Measurements from ENCODE around the gene CHRM4.

Gene CHRM4

DNA sequence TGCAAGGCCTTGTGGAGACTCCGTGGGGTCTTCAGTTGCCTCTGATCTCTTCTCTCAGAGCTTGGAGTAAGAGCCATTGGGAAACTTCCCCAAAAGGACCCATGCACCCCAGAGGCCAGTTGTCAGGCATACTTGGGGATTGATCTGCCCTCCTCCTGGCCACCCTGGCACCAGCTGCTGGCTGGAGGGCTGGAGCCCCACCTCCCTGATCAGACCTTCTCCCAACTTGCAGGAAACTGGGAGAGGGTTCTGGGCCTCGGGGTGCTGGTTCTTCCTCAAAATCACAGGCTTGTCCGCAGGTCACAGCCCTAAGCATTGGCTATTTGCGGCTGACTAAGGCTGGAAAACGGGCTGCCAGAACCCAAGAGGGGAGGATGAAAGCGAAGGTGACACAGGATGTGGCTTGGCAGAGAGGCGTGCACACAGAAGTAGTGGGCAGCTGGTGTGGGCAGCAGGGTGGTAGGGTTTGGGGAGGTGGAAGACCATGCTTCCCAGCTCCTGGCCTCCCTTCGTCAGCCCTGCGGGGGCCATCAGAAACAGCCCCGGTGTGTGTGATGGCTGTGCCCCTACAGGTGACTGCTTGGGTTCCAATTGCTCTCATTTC lies 45.6 kb downstream of the CHRM4 start:
- peak overlapping the region; percentile 72 for H3K4me3 ChIP-seq (ENCODE audit: low read length, poor library complexity, severe bottlenecking)
- no peaks in the 10 kb centered on the region for H3K27me3 ChIP-seq (ENCODE audit: insufficient read depth, low read length, poor library complexity, severe bottlenecking)
- H4K20me1 ChIP-seq (ENCODE audit: insufficient read depth, low read length, poor library complexity, severe bottlenecking): peaks cover 25% of the 10 kb centered on the region
- peaks cover 51% of the 10 kb centered on the region for H3K79me2 ChIP-seq (ENCODE audit: insufficient read depth, low read length)
- H3K9me3 ChIP-seq (ENCODE audit: insufficient read depth, low read depth, low read length): no peaks in the 10 kb centered on the region
- peaks cover 79% of the 10 kb centered on the region for H3K4me1 ChIP-seq (ENCODE audit: insufficient read depth, low read length, poor library complexity, severe bottlenecking)
- H3K4me2 ChIP-seq (ENCODE audit: low read depth, low read length, poor library complexity, severe bottlenecking): peak overlapping the region; percentile 88
- H2AFZ ChIP-seq (ENCODE audit: low read length): no peak overlapping the region
- H3K9me2 ChIP-seq (replicated peaks; ENCODE audit: low read depth, low read length): no peaks in the 10 kb centered on the region
- H3K36me3 ChIP-seq (ENCODE audit: insufficient read depth, low read length): no peaks in the 10 kb centered on the region
- TF ChIP-seq EZH2phosphoT487 (IDR thresholded peaks at IDR 0.05; ENCODE audit: borderline replicate concordance): no peak
- TF ChIP-seq, protein P1, sequence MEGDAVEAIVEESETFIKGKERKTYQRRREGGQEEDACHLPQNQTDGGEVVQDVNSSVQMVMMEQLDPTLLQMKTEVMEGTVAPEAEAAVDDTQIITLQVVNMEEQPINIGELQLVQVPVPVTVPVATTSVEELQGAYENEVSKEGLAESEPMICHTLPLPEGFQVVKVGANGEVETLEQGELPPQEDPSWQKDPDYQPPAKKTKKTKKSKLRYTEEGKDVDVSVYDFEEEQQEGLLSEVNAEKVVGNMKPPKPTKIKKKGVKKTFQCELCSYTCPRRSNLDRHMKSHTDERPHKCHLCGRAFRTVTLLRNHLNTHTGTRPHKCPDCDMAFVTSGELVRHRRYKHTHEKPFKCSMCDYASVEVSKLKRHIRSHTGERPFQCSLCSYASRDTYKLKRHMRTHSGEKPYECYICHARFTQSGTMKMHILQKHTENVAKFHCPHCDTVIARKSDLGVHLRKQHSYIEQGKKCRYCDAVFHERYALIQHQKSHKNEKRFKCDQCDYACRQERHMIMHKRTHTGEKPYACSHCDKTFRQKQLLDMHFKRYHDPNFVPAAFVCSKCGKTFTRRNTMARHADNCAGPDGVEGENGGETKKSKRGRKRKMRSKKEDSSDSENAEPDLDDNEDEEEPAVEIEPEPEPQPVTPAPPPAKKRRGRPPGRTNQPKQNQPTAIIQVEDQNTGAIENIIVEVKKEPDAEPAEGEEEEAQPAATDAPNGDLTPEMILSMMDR (conservative IDR thresholded peaks at IDR 0.05; ENCODE audit: low read length): no peak
- H3K9ac ChIP-seq (ENCODE audit: low read depth, low read length, poor library complexity, severe bottlenecking): peak overlapping the region; percentile 87
- H3F3A ChIP-seq (ENCODE audit: low read depth): peaks cover 19% of the 10 kb centered on the region

DNA sequence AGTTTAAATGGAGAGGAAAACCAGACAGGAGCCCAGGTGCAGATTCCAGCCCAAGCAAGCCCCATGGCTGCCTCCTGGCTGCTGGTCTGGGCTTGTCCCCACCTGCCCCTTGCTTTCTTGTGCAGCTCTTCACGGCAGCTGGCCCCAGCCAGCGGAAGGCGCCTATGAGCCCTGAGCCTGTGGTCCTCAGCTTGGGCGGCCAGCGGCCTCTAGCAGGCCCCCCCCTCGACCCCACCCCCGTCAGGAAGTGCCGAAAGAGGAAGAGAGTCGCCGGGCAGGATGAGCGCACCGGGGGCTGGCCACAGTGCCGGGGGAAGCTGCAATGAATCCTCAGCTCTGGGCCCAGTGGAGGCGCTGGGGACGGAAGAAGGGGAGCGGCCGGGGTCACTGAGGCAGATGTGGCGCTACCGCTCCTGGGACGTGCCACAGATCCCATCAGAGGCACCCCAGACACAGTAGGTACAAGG lies 46.4 kb downstream of the CHRM4 start:
- TF ChIP-seq EZH2phosphoT487 (IDR thresholded peaks at IDR 0.05; ENCODE audit: borderline replicate concordance): no peak
- TF ChIP-seq, protein P1 (conservative IDR thresholded peaks at IDR 0.05; ENCODE audit: low read length): no peak
- Histone ChIP-seq H3K9ac (ENCODE audit: low read depth, low read length, poor library complexity, severe bottlenecking) (peak overlapping the region; percentile 87), H3F3A (ENCODE audit: low read depth) (peaks cover 19% of the 10 kb centered on the region), H3K9me2 (replicated peaks; ENCODE audit: low read depth, low read length) (no peaks in the 10 kb centered on the region), H3K4me1 (ENCODE audit: insufficient read depth, low read length, poor library complexity, severe bottlenecking) (peaks cover 82% of the 10 kb centered on the region), H3K79me2 (ENCODE audit: insufficient read depth, low read length) (peaks cover 43% of the 10 kb centered on the region), H3K27me3 (ENCODE audit: insufficient read depth, low read length, poor library complexity, severe bottlenecking) (no peaks in the 10 kb centered on the region), H3K4me3 (ENCODE audit: low read length, poor library complexity, severe bottlenecking) (peak overlapping the region; percentile 72), H3K36me3 (ENCODE audit: insufficient read depth, low read length) (no peaks in the 10 kb centered on the region), H3K4me2 (ENCODE audit: low read depth, low read length, poor library complexity, severe bottlenecking) (peak overlapping the region; percentile 88), H2AFZ (ENCODE audit: low read length) (no peak overlapping the region), H3K9me3 (ENCODE audit: insufficient read depth, low read depth, low read length) (no peaks in the 10 kb centered on the region), H4K20me1 (ENCODE audit: insufficient read depth, low read length, poor library complexity, severe bottlenecking) (peaks cover 18% of the 10 kb centered on the region)

DNA sequence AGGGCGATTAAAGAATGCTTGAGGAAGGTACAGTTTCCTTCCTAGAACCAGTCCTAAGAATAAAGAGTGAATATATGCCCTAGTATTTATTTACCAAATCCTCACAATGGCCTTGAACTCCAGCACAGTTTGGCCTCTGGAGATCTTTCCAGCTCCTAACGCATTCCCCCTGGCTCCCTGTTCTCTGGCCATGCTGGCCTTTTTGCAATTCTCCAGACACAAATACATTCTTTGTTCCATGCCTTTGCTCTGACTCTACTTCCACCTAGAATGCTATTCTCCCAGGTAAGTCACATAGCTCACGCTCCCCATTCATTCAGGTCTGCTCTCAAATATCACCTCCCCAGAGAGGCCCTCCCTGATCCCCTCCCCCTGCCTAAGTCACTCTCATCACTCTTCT lies 48.1 kb downstream of the CHRM4 start:
- Histone ChIP-seq H3K4me3 (ENCODE audit: low read length, poor library complexity, severe bottlenecking) (no peak overlapping the region), H3K36me3 (ENCODE audit: insufficient read depth, low read length) (no peaks in the 10 kb centered on the region), H4K20me1 (ENCODE audit: insufficient read depth, low read length, poor library complexity, severe bottlenecking) (peaks cover 9% of the 10 kb centered on the region), H3K4me2 (ENCODE audit: low read depth, low read length, poor library complexity, severe bottlenecking) (peak overlapping the region; percentile 93), H3K9me3 (ENCODE audit: insufficient read depth, low read depth, low read length) (no peaks in the 10 kb centered on the region), H3K4me1 (ENCODE audit: insufficient read depth, low read length, poor library complexity, severe bottlenecking) (peaks cover 87% of the 10 kb centered on the region), H3K9me2 (replicated peaks; ENCODE audit: low read depth, low read length) (no peaks in the 10 kb centered on the region), H3K79me2 (ENCODE audit: insufficient read depth, low read length) (peaks cover 27% of the 10 kb centered on the region), H2AFZ (ENCODE audit: low read length) (no peak overlapping the region), H3K27me3 (ENCODE audit: insufficient read depth, low read length, poor library complexity, severe bottlenecking) (no peaks in the 10 kb centered on the region), H3K9ac (ENCODE audit: low read depth, low read length, poor library complexity, severe bottlenecking) (peak overlapping the region; percentile 81), H3F3A (ENCODE audit: low read depth) (peaks cover 14% of the 10 kb centered on the region; the same call in 1 of the 2 replicates)
- TF ChIP-seq, protein P1 (conservative IDR thresholded peaks at IDR 0.05; ENCODE audit: low read length): no peak
- TF ChIP-seq EZH2phosphoT487 (IDR thresholded peaks at IDR 0.05; ENCODE audit: borderline replicate concordance): no peak
